HepG2 (cell line): ENCODE measurements around the gene PARS2. TPM values are rescaled to one million over a fixed set of nuclear protein-coding genes. Genes with fewer than 3 reads are reported as not detected.

Experiments used
- polyA plus RNA-seq, 8 experiments: library from polyadenylated mRNA; depleted of rRNA in 3 of 8; stranded (reverse) in 7 of 8; unstranded in 1 of 8; fragments of >200 nt; fragmentation: Illumina TruSeq in 4 of 8; extraction: Trizol in 4 of 8; gene quantifications; 2 replicates each; pipeline versions ENCODE4 v1.2.1 to v1.2.3, GENCODE V29; 2011 to 2016; ENCODE audit warnings: low read depth in 4 of 8, missing spikeins in 1 of 8, mixed read lengths in 1 of 8; ENCODE audit not compliant: insufficient read depth in 1 of 8
- total RNA-seq, 5 experiments: library from RNA; depleted of rRNA; stranded (reverse); fragments of >200 nt; fragmentation: Illumina TruSeq; extraction: Trizol; gene quantifications; 2 replicates each; pipeline ENCODE4 v1.2.3, GENCODE V29; 2016; ENCODE audit warnings: low read depth in 1 of 5

PARS2 gene
- total and polyA plus RNA-seq, 2 of the 13 experiments (the other 11 are each of a cell fraction or from before 2014, with no cell fraction given) = 2.4 to 4.6 TPM

Other genes with a start within 250 kb of the PARS2 start
- 3.0 and 3.3 TPM in 2 replicates for gene ACOT11, start 216.3 kb downstream of the PARS2 start, total RNA-seq (2016; rRNA removed; fragmentation: Illumina TruSeq; extraction: Trizol)
- 2.6 and 2.8 TPM in 2 replicates for gene ACOT11, start 216.3 kb downstream of the PARS2 start, polyA plus RNA-seq (2011; rRNA removed)
- gene FAM151A, start 141.0 kb downstream of the PARS2 start, total RNA-seq (2016; rRNA removed; fragmentation: Illumina TruSeq; extraction: Trizol) = 1.5 and 3.6 TPM in 2 replicates
- 0.25 and 0.29 TPM in 2 replicates for gene FAM151A, start 141.0 kb downstream of the PARS2 start, polyA plus RNA-seq (2011; rRNA removed)
- gene MROH7, start 122.7 kb downstream of the PARS2 start, total RNA-seq (2016; rRNA removed; fragmentation: Illumina TruSeq; extraction: Trizol) = 0.09 TPM in 1 of 2 replicates, not detected in the other
- gene MROH7, start 122.7 kb downstream of the PARS2 start, polyA plus RNA-seq (2011; rRNA removed) = 0.08 and 0.09 TPM in 2 replicates
- 24.7 and 36.9 TPM in 2 replicates for gene TTC4, start 48.7 kb downstream of the PARS2 start, total RNA-seq (2016; rRNA removed; fragmentation: Illumina TruSeq; extraction: Trizol)
- 12.4 and 13.1 TPM in 2 replicates for gene TTC4, start 48.7 kb downstream of the PARS2 start, polyA plus RNA-seq (2011; rRNA removed)
- not detected in 2 replicates for gene TTC22, start 36.8 kb upstream of the PARS2 start, total RNA-seq (2016; rRNA removed; fragmentation: Illumina TruSeq; extraction: Trizol)
- gene TTC22, start 36.8 kb upstream of the PARS2 start, polyA plus RNA-seq (2011; rRNA removed) = not detected in 2 replicates
- 250 and 448 TPM in 2 replicates for gene DHCR24, start 122.7 kb upstream of the PARS2 start, total RNA-seq (2016; rRNA removed; fragmentation: Illumina TruSeq; extraction: Trizol)
- 374 and 484 TPM in 2 replicates for gene DHCR24, start 122.7 kb upstream of the PARS2 start, polyA plus RNA-seq (2011; rRNA removed)
- gene TMEM61, start 216.1 kb upstream of the PARS2 start, total RNA-seq (2016; rRNA removed; fragmentation: Illumina TruSeq; extraction: Trizol) = not detected in 2 replicates
- not detected in 2 replicates for gene TMEM61, start 216.1 kb upstream of the PARS2 start, polyA plus RNA-seq (2011; rRNA removed)
- not detected in 2 replicates for gene BSND, start 234.4 kb upstream of the PARS2 start, total RNA-seq (2016; rRNA removed; fragmentation: Illumina TruSeq; extraction: Trizol)
- 0.01 TPM in 1 of 2 replicates, not detected in the other for gene BSND, start 234.4 kb upstream of the PARS2 start, polyA plus RNA-seq (2011; rRNA removed)